ENCODE data around the gene ZPBP.

The ZPBP gene

DNA sequence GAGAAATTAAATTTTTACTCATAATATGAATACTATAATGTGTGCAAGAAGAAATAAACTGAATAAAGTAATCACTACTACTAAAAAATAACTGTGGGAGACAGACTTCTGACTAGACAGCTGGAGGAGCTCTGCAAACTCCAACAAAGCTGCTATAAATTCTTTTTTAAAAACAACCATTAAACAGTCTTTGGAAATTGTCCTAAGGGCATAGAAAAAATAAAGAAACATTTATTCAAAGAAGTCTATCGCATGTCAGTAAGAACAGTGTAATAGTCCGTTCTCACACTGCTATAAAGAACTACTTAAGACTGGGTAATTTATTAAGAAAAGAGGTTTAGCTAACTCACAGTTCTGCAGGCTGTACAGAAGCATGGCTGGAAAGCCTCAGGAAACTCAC lies 56.0 kb downstream of the ZPBP start:
- no peak for DNase-seq (ENCODE audit: low read depth)

GRCh38 chr7:50022991-50023390 lies 70.1 kb downstream of the ZPBP start:
- no peak for DNase-seq (ENCODE audit: low read depth)

DNA sequence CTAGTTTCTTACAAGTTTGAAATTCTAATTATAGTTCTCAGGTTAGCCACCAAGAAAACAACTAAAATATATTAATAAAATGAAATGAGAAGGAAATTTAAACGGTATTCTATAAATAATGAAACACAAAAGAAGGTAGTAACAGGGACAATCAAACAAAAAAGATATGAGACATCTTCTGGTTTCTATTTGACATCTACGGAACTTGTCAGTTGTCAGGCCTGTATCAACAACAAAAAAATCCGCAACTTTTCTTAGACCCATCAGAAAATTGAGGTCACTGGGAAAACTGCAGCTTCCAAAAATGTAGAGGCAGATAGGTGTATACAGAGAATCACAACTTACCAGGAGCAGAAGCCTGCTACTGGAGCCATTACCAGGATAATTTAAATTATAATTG lies 70.6 kb downstream of the ZPBP start:
- DNase-seq (ENCODE audit: low read depth) = no peak

DNA sequence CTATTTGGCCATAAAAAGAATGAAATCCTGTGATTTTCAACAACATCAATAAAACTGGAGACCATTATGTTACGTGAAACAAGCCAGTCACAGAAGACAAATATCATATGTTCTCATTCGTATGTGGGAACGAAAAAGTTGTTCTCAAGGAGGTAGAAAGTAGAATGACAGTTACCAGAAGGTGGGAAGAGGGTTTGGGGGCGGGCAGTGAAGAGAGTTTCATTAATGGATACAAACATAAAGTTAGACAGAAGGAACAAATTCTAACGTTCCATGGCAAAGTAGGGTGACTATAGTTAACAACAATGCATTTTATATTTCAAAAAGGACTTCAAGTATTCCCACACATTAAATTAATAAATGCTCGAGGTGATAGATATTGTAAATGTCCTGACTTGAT lies 97.4 kb downstream of the ZPBP start:
- DNase-seq (ENCODE audit: low read depth) = no peak

DNA sequence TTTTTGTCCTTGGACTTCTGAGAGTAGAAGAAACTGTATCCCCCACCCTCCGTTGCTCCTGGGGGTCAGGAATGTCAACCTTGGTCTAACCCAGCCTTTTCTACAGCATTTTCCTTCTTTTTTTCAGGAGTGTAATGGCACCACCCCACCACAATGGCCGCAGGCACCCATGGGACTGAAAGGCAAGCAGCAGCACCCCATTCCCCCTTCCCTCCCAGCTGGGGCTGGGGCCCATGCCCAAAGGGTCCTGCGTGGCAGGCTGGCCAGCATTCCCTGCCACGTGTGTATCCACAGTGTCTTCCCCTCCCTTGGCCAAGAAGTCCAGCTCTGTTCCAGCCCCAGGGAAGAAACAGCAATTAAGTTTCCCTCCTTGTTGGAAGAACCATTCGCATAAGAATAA lies 106.9 kb downstream of the ZPBP start:
- no peak for DNase-seq (ENCODE audit: low read depth)

GRCh38 chr7:49980465-49980864 lies 112.6 kb downstream of the ZPBP start:
- DNase-seq (ENCODE audit: low read depth) = no peak

DNA sequence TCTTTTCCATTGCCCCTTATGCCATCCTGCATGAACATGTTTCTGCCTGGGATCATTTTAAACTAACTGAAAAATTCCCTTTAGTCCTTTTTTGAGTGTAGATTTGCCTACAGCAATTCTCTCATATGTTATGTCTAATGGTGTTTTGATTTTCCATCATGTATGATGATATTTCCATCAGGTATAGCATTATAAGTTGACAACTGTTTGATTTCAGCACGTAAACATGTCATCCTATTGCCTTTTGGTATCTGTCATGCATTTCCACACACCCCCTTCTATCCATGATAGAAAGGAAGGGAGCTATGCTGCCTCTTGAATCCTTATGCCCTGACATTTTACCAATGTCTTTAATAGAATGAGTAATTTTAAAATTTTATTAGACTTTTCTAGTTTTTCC lies 116.8 kb downstream of the ZPBP start:
- no peak for DNase-seq (ENCODE audit: low read depth)

DNA sequence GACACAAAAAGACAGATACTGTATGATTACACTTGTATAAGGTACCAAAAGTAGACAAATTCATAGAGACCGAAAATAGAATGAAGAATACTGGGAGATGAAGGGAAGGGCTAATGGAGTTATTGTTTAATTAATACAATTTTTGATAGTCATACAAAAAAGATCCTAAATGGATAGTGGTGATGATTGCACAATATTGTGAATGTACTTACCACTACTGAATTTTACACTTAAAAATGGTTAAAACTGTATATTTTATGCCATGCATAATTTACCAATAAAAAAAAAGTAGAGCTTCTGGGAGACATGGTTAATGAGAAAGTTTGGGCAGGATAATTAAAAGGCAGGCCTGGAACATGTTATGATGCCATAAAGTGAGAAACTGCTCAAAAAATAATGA lies 119.0 kb downstream of the ZPBP start:
- DNase-seq (ENCODE audit: low read depth) = no peak

GRCh38 chr7:49937608-49938007 lies 155.4 kb downstream of the ZPBP start:
- no peak for DNase-seq (ENCODE audit: low read depth)

GRCh38 chr7:49931627-49932026 lies 161.4 kb downstream of the ZPBP start:
- no peak for DNase-seq (ENCODE audit: low read depth)

GRCh38 chr7:49928787-49929186 lies 164.3 kb downstream of the ZPBP start:
- DNase-seq (ENCODE audit: low read depth) = no peak

DNA sequence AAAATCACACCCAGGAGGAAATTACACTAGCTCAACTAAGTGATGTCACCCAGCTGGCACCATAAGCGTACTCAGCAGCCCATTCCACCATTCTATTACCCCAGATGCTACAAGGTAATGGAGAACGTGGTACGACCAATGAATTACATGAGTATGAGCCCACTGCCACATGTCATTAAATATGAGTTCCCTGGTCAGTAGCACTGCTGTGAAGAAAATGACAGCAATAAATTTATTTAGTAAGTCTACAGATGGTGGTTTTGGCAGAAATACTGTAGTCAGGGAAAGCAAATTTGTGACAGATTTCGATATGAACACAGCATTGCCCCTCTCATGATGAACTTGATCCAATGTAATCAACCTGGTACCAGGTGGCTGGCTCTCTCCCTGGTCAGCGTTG lies 165.4 kb downstream of the ZPBP start:
- no peak for DNase-seq (ENCODE audit: low read depth)

DNA sequence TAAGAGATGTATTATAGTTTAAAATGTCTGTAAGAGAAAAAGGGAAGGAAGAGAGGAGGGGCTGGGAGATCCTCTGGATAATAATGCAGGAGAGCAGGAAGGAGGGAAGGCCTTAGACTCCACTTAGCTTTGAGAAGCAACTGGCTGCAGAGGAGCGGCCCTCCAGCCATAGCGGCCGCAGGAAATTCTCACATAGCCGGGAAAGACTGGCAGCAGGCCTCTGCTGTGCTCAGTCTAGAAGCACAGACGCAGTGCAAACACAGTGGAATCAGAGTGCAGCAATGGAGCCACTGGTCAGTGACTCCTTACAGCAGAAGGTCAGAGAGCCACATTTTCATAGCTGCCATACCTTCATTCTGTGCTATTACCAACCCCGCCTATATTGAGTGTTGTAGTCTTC lies 166.3 kb downstream of the ZPBP start:
- DNase-seq (ENCODE audit: low read depth) = no peak

GRCh38 chr7:49911909-49912308 lies 181.1 kb downstream of the ZPBP start:
- no peak for DNase-seq (ENCODE audit: low read depth)

- no peak for DNase-seq (ENCODE audit: low read depth)
Measured at GRCh38 chr7:49894543-49894942, 198.5 kb downstream of the ZPBP start.

DNA sequence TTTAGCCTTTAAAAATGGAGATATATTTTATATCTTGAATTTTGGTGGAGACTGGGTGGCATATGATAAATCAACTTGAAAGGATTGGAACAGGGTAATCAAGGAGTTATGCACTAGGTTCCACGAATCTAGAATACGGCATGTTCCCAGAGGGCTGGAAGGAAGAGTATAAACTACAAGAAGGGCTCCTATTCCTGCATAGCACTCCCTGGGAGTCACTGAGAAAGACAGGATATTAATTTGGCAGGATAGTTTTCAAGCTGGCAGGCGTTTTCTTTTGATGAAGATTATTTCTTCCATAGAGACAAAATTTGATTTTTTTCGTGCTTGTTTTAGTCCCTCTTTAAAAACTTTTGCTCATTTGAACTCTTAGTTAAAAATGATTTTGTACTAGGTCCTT lies 199.9 kb downstream of the ZPBP start:
- DNase-seq (ENCODE audit: low read depth) = no peak

DNA sequence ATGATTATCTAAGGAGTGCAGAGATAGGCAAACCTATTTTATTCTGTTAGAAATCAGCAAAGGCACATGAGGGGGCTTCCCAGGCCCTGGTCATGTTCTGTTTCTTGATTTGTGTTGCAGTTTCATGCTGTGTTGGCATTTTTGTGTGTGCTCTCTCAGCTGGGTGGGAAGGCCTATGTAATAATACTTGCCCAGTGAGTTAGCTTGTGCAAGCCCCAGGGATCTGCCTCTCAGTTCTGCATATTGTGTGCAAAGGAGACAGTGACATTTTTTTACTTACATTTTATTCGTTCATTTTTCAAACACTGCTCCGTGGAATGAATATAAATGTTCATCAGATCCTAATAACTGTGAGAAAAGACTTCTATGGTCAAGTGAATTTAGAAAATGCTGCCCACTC lies 200.6 kb downstream of the ZPBP start:
- no peak for DNase-seq (ENCODE audit: low read depth)

Data from fibroblast of the conjunctiva (primary cell).